Mucosa of gallbladder (tissue), 1 donor: ENCODE data around the gene ALPK3. TPM values are rescaled to one million over a fixed set of nuclear protein-coding genes. Genes with fewer than 3 reads are reported as not detected.

Experiments used
- DNase-seq: peaks from one replicate; pipeline ENCODE4 v3.0.0-alpha.2; 2020; ENCODE audit warnings: low spot score
- total RNA-seq: library from RNA; stranded (reverse); gene quantifications from one replicate; pipeline ENCODE4 v1.2.1, GENCODE V29; 2021
- donor health status: DM: no; HTN: no; CAD: no.

Gene ALPK3
- total RNA-seq, 1 donor from 2014 or later: 7.6 TPM

- no peak for DNase-seq
These were observed 76.5 kb downstream of the ALPK3 start for GRCh38 chr15:84893607-84894006.

GRCh38 chr15:84894736-84895425, 77.7 kb downstream of the ALPK3 start:
- no peak for DNase-seq

GRCh38 chr15:84898761-84899160, 81.6 kb downstream of the ALPK3 start:
- DNase-seq: no peak

- DNase-seq: no peak
These were observed 82.6 kb downstream of the ALPK3 start for GRCh38 chr15:84899750-84900149.

- DNase-seq: no peak
These were observed 84.4 kb downstream of the ALPK3 start for GRCh38 chr15:84901540-84901939.

GRCh38 chr15:84903751-84904150, 86.6 kb downstream of the ALPK3 start:
- no peak for DNase-seq

DNA sequence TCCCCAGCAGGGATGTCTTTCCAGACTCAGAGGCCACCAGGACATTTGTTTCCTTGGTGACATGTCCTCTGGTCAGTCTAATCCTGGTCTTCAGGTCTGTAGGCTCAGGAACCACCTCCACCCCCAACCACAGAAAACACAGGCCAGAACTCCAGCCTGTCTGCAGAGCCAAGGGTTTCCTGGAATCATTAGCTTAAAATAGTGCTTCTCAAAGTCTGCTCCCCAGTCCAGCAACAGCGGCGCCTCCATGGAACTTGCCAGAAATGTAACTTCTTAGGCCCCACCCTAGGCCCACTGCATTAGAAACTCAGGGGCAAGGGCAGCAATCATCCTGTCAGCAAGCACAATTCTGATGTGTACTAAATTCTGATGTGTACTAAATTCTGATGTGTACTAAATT, 87.3 kb downstream of the ALPK3 start:
- DNase-seq: no peak

DNA sequence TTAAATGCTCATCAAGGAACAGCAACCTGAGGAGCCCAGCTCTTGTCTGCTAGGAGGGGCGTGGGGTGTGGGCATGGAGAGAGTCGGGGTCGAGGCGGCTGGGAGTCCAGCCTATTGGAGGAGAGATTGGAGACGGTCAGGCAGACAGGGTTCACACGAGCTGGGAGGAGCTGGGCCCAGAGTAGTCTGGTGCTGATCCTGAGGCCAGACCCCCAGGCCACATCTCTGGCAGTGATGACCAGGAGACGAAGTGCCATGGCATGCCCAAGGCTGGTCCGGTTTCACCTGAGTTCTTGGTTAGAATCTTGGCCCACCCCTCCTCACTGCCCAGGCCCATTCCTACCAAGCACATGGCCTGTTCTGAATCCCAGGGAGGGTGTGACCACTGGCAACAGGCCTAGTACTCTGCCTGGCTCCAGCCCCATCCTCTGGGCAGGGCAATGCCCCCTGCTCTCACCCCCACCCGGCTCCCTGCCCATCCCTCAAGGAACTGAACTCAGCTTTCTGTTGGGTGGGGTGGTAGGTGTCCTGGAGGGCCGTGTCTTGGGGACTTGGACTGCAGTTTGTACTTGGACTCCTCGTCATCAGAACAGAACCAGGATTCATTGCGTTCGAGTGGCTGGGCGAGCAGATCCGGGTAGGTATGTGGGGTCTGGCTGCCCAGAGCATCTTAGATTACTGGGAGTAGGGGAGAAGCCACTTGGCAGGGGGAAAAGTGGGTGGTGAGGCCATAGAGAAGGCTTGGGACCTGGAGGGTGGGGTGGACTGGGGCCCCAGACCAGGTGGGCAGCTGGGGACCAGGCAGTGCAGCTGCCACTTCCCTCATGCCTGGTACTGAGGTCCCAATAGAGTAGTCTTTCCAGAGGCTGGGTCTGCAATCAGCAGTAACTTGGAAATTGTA, 88.1 kb downstream of the ALPK3 start:
- DNase-seq: no peak

DNA sequence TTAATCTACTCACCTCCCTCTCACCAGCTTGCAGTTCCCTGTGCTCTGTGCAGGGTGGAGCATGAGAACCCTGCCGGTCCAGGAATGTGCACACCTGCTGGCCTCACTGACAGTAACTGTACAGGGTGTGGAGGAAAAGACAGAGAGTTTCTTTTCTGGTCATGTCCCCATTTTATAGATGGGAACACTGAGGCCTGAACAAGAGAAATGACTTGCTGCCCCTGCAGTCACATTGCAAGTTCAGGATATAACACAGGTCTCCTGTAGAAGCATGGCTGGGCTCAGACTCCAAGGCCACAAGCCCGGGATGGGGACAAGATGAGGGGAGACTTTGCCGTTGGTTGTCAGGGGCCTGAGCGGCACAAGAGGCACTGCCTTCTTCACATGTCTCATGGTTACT, 90.6 kb downstream of the ALPK3 start:
- no peak for DNase-seq

GRCh38 chr15:84908564-84908963, 91.4 kb downstream of the ALPK3 start:
- no peak for DNase-seq

DNA sequence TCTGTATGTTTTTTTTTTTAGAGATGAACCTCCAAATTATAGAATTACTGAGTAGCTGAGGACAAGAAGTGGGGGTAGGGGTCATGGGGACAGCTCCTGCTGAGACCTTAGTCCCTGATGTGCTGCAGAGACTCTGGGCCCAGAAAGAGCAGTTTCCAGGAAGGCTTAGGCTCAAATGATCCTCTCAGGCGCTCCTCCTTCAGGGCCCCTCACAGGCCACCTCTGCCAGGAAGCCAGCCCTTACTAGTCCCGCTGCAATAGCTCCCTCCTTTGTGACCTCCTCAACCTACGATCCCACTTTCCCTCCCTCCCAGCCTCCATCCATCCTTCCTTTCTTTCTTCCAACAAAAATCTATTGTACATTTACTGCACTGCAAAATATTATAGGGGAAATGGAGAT, 91.9 kb downstream of the ALPK3 start:
- DNase-seq: no peak

DNA sequence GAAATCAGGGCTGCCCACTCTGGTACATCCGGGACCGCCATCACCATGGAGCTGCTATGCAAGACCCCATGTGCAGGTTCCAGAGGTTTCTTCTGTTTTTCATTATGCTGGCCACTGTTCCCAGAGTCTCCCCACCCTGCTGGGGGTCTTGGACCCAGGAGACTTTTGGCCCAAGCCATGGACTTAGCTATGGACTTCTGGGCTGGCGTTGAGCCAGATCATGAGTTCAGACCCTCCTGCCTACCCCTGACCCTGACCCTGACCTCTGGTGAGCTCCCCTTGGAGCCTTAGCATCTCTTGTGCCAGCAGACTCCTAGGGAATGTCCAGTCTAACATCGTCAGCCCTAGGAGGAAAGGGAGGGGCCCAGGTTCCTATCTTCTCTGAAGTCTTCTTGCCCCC, 92.6 kb downstream of the ALPK3 start:
- no peak for DNase-seq

GRCh38 chr15:84910928-84911623, 93.9 kb downstream of the ALPK3 start:
- DNase-seq: no peak

- DNase-seq: peak; percentile 90
These were observed 94.9 kb downstream of the ALPK3 start for GRCh38 chr15:84911879-84912660.

DNA sequence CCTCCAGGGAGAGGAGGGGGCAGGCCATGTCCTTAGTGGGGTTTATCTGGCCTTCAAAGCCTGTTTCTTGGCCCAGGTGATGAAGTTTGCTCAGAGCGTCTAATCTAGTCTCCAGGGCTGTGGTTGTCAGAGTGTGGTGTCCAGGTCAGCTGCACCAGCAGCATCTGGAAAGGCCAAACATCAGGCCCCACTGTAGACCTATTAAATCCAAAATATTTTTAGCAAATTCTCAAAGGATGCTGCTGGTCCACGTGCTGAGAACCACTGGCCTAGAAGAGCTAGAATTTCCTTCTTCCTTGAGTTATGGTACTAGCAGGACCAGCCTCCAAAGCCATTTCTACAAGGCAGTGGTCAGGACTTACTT, 96.2 kb downstream of the ALPK3 start:
- DNase-seq: no peak

DNA sequence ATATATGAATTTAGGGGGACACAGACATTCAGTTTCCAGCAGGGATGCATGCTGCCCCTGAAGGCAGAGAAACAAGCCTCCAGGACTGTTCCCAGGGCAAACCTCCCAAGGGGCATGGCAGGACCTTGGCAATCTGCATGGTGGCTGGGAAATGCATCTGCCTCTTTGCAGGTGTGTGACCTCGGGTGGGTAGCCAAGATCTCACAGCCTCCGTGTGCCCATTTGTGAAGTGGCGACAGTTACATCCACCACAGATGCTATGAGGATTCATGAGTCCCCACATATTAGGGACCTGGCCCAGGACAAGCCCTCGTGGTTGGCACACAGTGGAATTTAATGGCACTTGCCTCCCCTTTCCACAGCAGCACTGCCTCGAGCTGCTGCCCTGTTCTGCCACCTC, 97.2 kb downstream of the ALPK3 start:
- DNase-seq: no peak

GRCh38 chr15:84914909-84915605, 97.9 kb downstream of the ALPK3 start:
- DNase-seq: peak; percentile 94

DNA sequence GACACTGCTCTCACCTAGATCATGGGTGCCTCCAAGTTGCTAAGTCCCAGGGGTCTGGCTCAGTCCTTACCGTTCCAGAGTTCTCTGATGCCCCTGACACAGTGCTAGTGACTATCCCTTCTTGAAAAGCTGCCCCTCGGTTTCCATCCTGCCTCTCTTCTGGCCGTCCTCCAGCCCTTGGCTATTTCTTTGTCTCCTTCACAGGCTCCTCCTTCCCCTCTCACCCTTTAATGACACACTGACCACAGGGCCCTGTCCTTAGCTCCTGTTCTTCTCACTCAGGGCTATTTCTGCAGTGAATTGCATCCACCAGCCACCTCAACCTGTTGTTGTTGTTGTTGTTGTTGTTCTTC, 98.4 kb downstream of the ALPK3 start:
- DNase-seq: no peak

DNA sequence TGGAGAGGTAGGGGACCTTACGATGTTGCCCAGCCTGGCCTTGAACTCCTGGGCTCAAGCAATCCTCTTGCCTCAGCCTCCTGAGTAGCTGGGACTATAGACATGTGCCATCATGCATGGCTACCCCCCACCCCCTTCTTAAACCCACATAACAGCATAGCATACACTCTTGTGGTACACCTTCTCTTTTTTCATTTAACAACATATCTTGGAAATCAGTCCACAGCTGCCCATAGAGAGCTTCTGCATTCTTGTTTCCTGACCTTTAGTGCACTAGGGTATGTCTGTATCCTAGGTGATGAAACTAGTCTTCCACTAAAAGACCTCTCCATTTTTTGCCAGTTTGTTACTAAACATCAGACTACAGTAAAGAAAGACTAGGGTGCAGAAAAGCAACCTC, 100.3 kb downstream of the ALPK3 start:
- DNase-seq: no peak

GRCh38 chr15:84919106-84919667, 102.0 kb downstream of the ALPK3 start:
- DNase-seq: no peak

- DNase-seq: no peak
These were observed 104.0 kb downstream of the ALPK3 start for GRCh38 chr15:84921121-84921520.
